HEK293 (cell line): Measurements from ENCODE around the gene TTC6.

Experiments
- CTCF ChIA-PET: fragments of 350-600 bp; formaldehyde crosslinking; extraction: SDS; loops from one replicate; lab custom pipeline; 2021; ENCODE audit warnings: antibody characterized with exemption; lab: Yijun Ruan, JAX
- POLR2A ChIA-PET: fragments of 300-600 bp; formaldehyde crosslinking; extraction: SDS; loops from one replicate; lab custom pipeline; 2020; ENCODE audit warnings: antibody characterized with exemption, inconsistent platforms; lab: Yijun Ruan, JAX
- H3K27ac ChIP-seq: fragments of 200-500 bp; sonication (Bioruptor generic); 2 replicates; pipeline ENCODE4 v1.5.1; 2014; ENCODE audit warnings: low read depth, low read length, control low read depth, inconsistent platforms; ENCODE audit errors: extremely low read depth
- H3K36me3 ChIP-seq, 2 experiments: fragments of 200-500 bp in 1 of 2; sonication (Bioruptor generic) in 1 of 2; 1 replicate in 1 of 2; 2 replicates in 1 of 2; pipeline ENCODE4 v1.5.1; 2014 to 2017; ENCODE audit warnings: inconsistent platforms in 2 of 2, low read length in 2 of 2; ENCODE audit not compliant: control insufficient read depth in 2 of 2, insufficient read depth in 1 of 2
- H3K4me1 ChIP-seq: fragments of 200-500 bp; sonication (Bioruptor generic); 2 replicates; pipeline ENCODE4 v1.5.1; 2014; ENCODE audit warnings: mild to moderate bottlenecking, low read length, inconsistent platforms; ENCODE audit not compliant: control insufficient read depth, insufficient read depth
- H3K4me3 ChIP-seq: 2 replicates; pipeline ENCODE4 v1.5.1; 2011; ENCODE audit warnings: low read depth, mild to moderate bottlenecking, control low read depth, low read length, moderate library complexity
- H3K9me3 ChIP-seq: fragments of 200-500 bp; sonication (Bioruptor generic); 2 replicates; pipeline ENCODE4 v1.5.1; 2014; ENCODE audit warnings: low read depth, low read length, inconsistent platforms; ENCODE audit not compliant: control insufficient read depth, insufficient read depth
- ATF2 ChIP-seq: fragments of 450-650 bp; formaldehyde crosslinking; IDR thresholded peaks from 2 replicates; pipeline ENCODE4 v1.5.1; 2016; ENCODE audit warnings: missing biosample characterization, missing genetic modification characterization, low read depth
- BCL11B ChIP-seq: fragments of 450-650 bp; formaldehyde crosslinking; IDR thresholded peaks from 2 replicates; pipeline ENCODE4 v1.5.1; 2016; ENCODE audit warnings: low read depth, missing biosample characterization, missing genetic modification characterization
- PRDM6 ChIP-seq: fragments of 450-650 bp; formaldehyde crosslinking; IDR thresholded peaks from 2 replicates; pipeline ENCODE4 v1.5.1; 2017; ENCODE audit warnings: missing biosample characterization, missing genetic modification characterization
- SETDB1 ChIP-seq: IDR thresholded peaks from one replicate; pipeline ENCODE4 v1.6.1; 2017; ENCODE audit warnings: mild to moderate bottlenecking, low read length, moderate library complexity, mixed read lengths; ENCODE audit not compliant: insufficient read length
- ZNF138 ChIP-seq: fragments of 450-650 bp; formaldehyde crosslinking; IDR thresholded peaks from 2 replicates; pipeline ENCODE4 v1.5.1; 2016; ENCODE audit warnings: missing biosample characterization, missing genetic modification characterization, borderline replicate concordance
- ZNF302 ChIP-seq: fragments of 450-650 bp; formaldehyde crosslinking; IDR thresholded peaks from 2 replicates; pipeline ENCODE4 v1.5.1; 2016; ENCODE audit warnings: missing biosample characterization, missing genetic modification characterization, low read depth
- ZNF398 ChIP-seq: fragments of 450-650 bp; formaldehyde crosslinking; IDR thresholded peaks from 2 replicates; pipeline ENCODE4 v1.5.1; 2017; ENCODE audit warnings: missing biosample characterization, missing genetic modification characterization
- ZNF513 ChIP-seq: fragments of 450-650 bp; IDR thresholded peaks from 2 replicates; pipeline ENCODE4 v1.5.1; 2018; ENCODE audit warnings: missing biosample characterization, missing genetic modification characterization
- ZNF518A ChIP-seq: fragments of 450-650 bp; formaldehyde crosslinking; conservative IDR thresholded peaks from 2 replicates; pipeline ENCODE4 v1.5.1; 2016; ENCODE audit warnings: low read depth, missing biosample characterization, missing genetic modification characterization
- ZNF621 ChIP-seq: fragments of 450-650 bp; formaldehyde crosslinking; IDR thresholded peaks from 2 replicates; pipeline ENCODE4 v1.5.1; 2017; ENCODE audit warnings: missing biosample characterization, missing genetic modification characterization
- ZNF654 ChIP-seq: fragments of 450-650 bp; formaldehyde crosslinking; IDR thresholded peaks from 2 replicates; pipeline ENCODE4 v1.5.1; 2016; ENCODE audit warnings: low read depth, missing biosample characterization, missing genetic modification characterization
- ZNF768 ChIP-seq: fragments of 450-650 bp; formaldehyde crosslinking; IDR thresholded peaks from 2 replicates; pipeline ENCODE4 v1.5.1; 2018; ENCODE audit warnings: missing biosample characterization, mild to moderate bottlenecking, missing genetic modification characterization
- ZSCAN18 ChIP-seq: fragments of 450-650 bp; formaldehyde crosslinking; IDR thresholded peaks from 2 replicates; pipeline ENCODE4 v1.5.1; 2016; ENCODE audit warnings: missing biosample characterization, missing genetic modification characterization

Gene TTC6

GRCh38 chr14:37600880-37601741, 5.7 kb downstream of the TTC6 start:
- no peak overlapping the region for H3K4me3 ChIP-seq
- peaks cover 3% of the 10 kb centered on the region; the same call in 1 of the 2 replicates for H3K4me1 ChIP-seq
- H3K27ac ChIP-seq = no peak overlapping the region
- POLR2A ChIA-PET = no interaction called here
- H3K9me3 ChIP-seq = no peaks in the 10 kb centered on the region
- no peaks in the 10 kb centered on the region for H3K36me3 ChIP-seq
- no peak for TF ChIP-seq ZNF621 (tag by site-specific recombination)
- no peak for TF ChIP-seq ZNF138 (tag by site-specific recombination)
- TF ChIP-seq SETDB1 = no peak
- TF ChIP-seq ZNF654 (tag by site-specific recombination) = no peak
- no peak for TF ChIP-seq PRDM6 (tag by site-specific recombination)
- TF ChIP-seq ZNF513 (tag by site-specific recombination) = no peak
- TF ChIP-seq ATF2 = no peak
- no peak for TF ChIP-seq ZNF768 (tag by site-specific recombination)
- no peak for TF ChIP-seq BCL11B (tag by site-specific recombination)
- no peak for TF ChIP-seq ZSCAN18 (tag by site-specific recombination)
- TF ChIP-seq ZNF518A (tag by site-specific recombination) = no peak
- no peak for TF ChIP-seq ZNF302 (tag by site-specific recombination)
- no peak for TF ChIP-seq ZNF398 (tag by site-specific recombination)
- CTCF ChIA-PET = interaction anchor here (0.6 to 0.7 kb wide), 3 partner anchors 72 to 405 kb away, joined by 3 read pairs; no protein-coding TSS in a partner anchor
